Lower leg skin (tissue), 3 donors: ENCODE results near the gene CDH23.

Experiments used
- POLR2A ChIP-seq, 2 donors: fragments of 450-650 bp; IDR thresholded peaks; one replicate each; pipeline ENCODE4 v1.6.1; 2016 to 2017; ENCODE audit warnings: antibody characterized with exemption in 2 of 2, mild to moderate bottlenecking in 1 of 2, moderate library complexity in 1 of 2
- TF ChIP-seq, protein P1 (sequence below), 3 donors: fragments of 450-650 bp; IDR thresholded peaks; one replicate each; pipeline ENCODE4 v1.5.1; 2016; ENCODE audit warnings: antibody characterized with exemption in 3 of 3, mild to moderate bottlenecking in 3 of 3, moderate library complexity in 2 of 3

DNA sequence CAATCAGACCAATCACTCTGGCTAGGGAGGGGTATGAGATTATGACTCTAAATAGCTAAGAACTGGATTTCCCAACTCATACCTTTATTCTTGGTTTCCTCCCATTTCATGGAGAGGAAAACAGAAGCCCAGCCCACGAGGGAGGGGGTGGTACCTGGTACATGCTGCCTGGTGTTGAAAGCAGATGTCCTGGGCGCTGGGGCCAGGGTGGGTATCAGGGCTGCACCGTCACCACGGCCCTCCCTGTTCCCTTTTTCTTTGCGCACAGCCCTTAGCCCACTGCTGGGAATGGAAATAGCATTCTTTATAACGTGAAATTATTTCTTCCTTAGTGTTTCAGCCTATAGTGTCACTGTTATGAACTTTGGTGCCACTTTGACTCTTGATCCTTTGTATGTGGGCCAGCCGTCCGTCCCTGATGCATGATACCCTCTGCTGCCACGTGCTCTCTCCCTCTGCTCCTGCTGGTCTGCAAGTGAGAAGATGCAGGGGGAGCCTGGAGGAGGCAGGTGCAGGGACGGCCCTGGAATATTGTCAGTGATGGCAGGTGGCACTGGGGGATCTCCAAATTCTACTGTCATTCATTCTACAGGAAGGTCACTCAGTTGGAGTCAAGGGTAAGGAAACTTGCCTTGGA is 158.5 kb downstream of the CDH23 start:
- TF ChIP-seq, protein P1, sequence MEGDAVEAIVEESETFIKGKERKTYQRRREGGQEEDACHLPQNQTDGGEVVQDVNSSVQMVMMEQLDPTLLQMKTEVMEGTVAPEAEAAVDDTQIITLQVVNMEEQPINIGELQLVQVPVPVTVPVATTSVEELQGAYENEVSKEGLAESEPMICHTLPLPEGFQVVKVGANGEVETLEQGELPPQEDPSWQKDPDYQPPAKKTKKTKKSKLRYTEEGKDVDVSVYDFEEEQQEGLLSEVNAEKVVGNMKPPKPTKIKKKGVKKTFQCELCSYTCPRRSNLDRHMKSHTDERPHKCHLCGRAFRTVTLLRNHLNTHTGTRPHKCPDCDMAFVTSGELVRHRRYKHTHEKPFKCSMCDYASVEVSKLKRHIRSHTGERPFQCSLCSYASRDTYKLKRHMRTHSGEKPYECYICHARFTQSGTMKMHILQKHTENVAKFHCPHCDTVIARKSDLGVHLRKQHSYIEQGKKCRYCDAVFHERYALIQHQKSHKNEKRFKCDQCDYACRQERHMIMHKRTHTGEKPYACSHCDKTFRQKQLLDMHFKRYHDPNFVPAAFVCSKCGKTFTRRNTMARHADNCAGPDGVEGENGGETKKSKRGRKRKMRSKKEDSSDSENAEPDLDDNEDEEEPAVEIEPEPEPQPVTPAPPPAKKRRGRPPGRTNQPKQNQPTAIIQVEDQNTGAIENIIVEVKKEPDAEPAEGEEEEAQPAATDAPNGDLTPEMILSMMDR (IDR thresholded peaks at IDR 0.05) = no peak
- no peak for TF ChIP-seq POLR2A (IDR thresholded peaks at IDR 0.05)
